HL-60 (cell line): Measurements from ENCODE around the gene ZNF70.

Experiments
- GABPA ChIP-seq: IDR thresholded peaks from 2 replicates; pipeline ENCODE4 v1.6.1; 2012; ENCODE audit warnings: low read depth
- POLR2AphosphoS5 ChIP-seq: IDR thresholded peaks from 2 replicates; pipeline ENCODE4 v1.6.1; 2012; ENCODE audit warnings: low read depth
- REST ChIP-seq: IDR thresholded peaks from 2 replicates; pipeline ENCODE4 v1.6.1; 2012; ENCODE audit warnings: low read depth; ENCODE audit not compliant: insufficient replicate concordance
- SPI1 ChIP-seq: IDR thresholded peaks from 2 replicates; pipeline ENCODE4 v1.6.1; 2012; ENCODE audit warnings: low read depth, mild to moderate bottlenecking, borderline replicate concordance
- TF ChIP-seq, protein P1 (sequence below): IDR thresholded peaks from one replicate; pipeline ENCODE4 v1.5.1; 2011; ENCODE audit warnings: low read length, control low read depth, inconsistent platforms; ENCODE audit not compliant: insufficient read depth

DNA sequence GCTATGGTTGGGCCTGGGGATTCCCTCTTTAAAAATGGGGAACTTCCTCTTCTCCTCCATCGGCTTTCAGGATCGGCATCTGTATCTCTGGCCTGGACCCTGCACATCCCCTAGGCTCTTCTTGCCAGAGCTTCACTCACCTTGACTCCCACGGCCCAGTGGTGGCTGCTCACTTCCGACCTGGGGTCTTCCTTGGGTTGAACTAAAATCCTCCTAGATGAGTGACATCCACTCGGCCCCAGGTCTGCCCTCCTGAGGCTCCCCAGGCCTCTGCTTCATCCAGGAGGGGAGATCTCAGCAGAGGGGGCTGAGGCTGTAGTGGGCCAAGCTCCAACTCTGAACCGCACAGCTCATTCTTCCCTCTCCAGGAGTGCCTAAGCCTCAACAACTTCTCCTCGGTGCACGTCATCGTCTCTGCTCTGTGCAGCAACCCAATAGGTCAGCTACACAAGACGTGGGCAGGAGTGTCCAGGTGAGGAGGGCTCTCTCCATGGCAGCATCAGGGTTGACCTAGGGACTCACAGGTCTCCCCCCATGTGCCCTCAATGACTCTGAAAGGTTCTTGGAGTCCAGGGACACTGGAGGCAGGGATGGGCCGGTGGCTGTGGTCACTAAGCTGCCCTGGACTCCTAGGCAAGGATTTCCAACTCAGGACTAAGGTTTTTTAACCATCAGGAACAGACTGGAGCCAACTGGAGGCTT, 56.8 kb downstream of the ZNF70 start:
- TF ChIP-seq, protein P1, sequence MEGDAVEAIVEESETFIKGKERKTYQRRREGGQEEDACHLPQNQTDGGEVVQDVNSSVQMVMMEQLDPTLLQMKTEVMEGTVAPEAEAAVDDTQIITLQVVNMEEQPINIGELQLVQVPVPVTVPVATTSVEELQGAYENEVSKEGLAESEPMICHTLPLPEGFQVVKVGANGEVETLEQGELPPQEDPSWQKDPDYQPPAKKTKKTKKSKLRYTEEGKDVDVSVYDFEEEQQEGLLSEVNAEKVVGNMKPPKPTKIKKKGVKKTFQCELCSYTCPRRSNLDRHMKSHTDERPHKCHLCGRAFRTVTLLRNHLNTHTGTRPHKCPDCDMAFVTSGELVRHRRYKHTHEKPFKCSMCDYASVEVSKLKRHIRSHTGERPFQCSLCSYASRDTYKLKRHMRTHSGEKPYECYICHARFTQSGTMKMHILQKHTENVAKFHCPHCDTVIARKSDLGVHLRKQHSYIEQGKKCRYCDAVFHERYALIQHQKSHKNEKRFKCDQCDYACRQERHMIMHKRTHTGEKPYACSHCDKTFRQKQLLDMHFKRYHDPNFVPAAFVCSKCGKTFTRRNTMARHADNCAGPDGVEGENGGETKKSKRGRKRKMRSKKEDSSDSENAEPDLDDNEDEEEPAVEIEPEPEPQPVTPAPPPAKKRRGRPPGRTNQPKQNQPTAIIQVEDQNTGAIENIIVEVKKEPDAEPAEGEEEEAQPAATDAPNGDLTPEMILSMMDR, result no peak
- TF ChIP-seq POLR2AphosphoS5 (no peak), REST (no peak), GABPA (no peak), SPI1 (no peak)
